ENCODE results near the gene GRID2.

- TF ChIP-seq CTCF (IDR thresholded peaks at IDR 0.05): no peak
- no peak for TF ChIP-seq EZH2 (IDR thresholded peaks at IDR 0.05)
- no peak for TF ChIP-seq EZH2phosphoT487 (IDR thresholded peaks at IDR 0.05)
Observed at GRCh38 chr4:92483341-92483740, 179.6 kb downstream of the GRID2 start.
